GM21619 (cell line): ENCODE measurements around the gene BAHCC1.
"Not testable (repeated sequence)": the region's sequence is repeated elsewhere in the genome, so short reads cannot be mapped to it uniquely, and the experiment has no call there.

Experiments used
- ATAC-seq: cut with Tn5 transposase; IDR thresholded peaks from one replicate; pipeline ENCODE4 v1.9.1; 2021; ENCODE audit not compliant: unreplicated experiment

The BAHCC1 gene

DNA sequence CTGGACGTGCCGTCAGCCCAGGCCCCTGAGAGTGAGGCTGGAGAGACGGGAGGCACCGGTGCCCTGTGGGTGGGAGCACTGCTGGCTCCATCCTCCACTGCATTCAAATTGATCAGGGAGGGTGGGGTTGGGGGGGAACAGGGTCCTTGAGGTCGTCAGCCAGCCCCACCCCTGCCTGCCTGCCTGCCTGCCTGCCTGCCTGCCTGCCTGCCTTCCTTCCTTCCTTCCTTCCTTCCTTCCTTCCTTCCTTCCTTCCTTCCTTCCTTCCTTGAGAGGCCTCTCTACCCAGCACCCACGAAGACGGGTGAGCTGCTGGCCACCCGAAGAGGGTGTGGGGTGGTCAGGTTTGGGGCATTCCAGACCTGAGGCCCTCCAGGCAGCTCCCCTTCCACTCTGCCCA lies 16.0 kb downstream of the BAHCC1 start:
- no peak for ATAC-seq

DNA sequence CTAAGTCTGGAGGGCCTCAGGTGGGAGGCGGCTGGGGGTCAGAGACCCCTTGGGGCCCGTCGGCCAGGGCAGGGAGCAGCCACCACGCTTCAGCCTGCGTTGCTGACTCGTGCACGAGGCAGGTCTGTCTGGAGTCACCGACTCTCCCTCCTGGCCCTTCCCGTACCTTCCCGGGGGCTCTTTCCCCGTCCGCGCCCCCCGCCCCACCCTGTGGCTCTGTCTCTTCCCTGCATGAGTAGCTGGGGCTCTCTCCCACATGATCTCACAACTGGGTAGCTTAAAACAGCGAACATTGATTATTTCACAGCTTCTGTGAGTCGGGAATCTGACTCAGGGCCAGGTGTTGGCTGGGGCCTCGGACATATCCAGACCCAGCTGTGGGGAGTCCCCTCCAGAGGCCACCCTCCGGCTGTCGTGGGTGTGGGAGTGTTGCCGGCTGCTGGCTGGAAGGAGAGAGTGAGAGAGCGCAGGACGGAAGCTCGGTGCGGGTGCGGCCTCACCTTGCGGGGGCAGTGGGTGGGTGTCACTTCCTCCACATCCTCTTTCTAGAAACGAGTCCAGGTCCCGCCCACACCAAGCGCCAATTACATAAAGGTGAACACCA lies 17.3 kb downstream of the BAHCC1 start:
- ATAC-seq, result no peak

DNA sequence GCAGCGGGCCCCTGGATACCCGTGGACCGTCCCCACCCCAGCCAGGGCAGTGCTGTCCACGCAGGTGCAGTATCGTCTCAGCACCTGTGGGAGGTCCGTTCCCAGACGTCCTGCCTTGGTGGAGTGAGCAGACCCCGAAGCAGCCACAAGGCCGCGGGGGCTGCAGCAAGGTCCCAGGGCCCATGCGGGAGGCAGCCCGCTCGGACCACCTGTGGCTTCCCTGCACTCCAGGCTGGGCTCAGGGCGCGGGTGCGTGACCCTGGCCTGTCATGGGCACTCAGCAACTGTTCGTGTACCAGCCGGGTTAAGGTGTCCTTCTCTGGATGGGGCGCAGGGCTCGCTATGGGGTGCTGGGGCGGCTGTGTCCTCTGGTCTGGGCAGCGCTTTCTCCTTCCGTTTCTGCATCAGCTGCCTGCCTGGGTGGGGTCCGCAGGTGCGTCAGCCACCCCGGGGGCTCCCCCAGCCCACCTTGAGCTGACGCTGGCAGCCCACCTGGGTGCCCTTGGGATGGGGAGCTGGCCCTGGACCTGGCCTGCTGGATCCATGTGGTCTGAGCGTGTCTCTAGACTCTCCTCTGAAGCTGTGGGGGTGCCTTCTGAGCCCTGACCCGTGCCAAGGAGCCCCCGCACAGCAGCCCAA lies 18.4 kb downstream of the BAHCC1 start:
- ATAC-seq, result no peak

DNA sequence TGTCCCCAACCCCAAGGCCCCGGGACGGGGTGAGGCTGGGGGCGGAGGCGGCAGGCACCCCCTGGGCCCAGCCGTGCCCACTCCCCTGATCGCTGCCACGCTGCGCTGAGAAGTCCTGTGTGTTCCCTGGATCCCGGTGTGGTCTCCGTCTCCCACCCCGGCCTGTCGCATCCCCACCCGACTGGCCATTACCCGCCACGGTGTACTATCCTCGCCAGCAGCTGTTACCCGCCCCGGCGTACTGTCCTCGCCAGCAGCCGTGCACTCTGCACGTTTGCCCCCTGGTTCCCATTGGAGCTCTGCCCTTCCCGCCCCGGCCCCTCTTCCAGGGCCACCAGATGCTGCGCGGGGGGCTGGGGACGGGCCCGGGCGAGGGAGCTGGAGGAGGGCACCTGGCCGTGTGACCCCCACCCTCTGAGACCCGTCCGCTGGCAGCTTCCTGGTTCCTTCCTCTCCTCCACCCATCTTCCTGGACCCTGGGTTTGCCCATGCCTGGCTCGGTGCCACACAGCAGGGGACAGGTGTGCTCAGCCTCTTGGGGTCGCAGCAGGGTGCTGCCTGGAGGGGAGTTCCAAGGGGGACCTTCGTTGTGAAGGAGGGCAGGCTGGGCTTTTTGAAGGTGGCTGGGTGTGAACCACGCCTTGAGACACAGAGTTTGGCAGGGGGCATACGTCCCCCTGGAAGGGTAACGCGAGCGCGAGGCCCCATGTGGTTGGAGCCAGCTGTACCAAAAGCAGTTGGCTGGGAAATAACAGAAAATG lies 19.7 kb downstream of the BAHCC1 start:
- ATAC-seq, result no peak

DNA sequence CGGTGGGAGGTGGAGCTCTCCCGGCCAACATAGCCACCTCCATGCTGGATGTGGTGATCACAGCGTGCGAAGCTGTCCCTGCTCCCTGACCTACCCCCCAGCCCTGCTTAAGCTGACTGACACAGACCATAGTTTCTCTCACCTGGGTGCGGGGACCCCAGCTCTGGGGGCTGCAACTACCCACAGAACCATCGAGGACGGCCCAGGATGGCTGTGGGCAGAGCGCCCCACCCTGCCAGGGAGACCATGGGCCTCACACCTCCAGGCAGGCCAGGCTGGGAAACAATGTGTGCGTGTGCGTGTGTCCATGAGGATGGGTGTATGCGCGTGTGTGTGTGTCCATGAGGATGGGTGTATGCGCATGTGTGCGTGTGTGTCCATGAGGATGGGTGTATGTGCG lies 20.4 kb downstream of the BAHCC1 start:
- ATAC-seq, result no peak

DNA sequence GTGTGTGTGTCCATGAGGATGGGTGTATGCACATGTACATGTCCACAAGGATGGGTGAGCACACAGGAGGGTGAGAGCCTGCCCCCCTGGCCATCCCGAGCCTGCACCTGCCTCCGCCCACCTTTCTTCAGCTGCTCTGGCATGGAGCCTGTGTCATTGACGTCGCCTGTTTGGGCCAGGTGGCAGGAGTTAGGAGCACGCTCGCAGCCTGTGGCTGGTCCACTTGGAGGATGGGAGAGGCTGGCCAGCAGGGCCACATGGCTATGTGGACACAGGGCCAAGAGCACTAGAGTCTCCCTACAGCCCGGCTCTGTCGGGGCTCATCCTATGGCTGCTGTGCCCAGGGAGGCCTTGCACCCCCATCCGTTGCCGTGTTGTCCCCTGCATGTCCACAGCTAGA lies 21.4 kb downstream of the BAHCC1 start:
- ATAC-seq, result no peak

DNA sequence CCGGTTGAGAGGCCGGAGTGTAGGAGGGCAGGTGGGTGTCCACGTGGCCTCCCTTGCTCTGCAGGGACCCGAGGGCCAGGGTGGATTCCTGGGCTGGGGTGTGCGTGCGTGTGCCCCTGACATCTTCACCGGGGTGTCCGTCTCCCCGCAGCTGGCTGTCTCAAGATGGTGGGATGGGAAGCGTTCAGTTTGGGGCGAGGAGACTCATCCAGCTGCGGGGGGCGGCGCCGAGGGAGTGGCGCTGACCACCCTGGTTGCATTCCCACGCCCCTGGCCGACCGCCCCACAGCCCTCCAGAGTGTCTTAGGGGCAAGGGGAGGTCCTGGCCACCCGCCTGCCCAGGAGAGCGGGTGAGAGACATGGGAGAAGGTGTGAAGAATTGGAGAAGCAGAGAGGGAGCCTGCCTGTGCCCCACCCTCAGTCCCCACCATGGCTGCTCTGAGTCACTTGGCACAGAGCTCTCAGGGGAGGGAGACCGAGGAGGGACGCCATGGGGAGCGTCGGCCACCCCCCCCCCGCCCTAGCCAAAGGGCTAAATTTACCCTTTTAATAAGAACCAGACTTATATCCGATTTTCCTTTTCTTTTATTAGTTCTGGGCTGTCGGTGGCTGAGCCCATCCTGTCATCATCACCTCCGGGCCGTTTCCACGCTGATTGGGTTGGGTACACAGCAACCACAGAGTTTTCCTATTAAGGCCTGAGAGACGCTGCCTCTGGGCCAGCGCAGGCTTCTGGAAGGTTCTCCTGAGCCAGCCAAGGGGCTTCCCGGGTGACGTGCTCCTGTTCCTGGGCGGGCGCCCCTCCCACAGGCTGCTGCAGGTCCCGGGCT lies 22.0 kb downstream of the BAHCC1 start:
- ATAC-seq, result no peak

DNA sequence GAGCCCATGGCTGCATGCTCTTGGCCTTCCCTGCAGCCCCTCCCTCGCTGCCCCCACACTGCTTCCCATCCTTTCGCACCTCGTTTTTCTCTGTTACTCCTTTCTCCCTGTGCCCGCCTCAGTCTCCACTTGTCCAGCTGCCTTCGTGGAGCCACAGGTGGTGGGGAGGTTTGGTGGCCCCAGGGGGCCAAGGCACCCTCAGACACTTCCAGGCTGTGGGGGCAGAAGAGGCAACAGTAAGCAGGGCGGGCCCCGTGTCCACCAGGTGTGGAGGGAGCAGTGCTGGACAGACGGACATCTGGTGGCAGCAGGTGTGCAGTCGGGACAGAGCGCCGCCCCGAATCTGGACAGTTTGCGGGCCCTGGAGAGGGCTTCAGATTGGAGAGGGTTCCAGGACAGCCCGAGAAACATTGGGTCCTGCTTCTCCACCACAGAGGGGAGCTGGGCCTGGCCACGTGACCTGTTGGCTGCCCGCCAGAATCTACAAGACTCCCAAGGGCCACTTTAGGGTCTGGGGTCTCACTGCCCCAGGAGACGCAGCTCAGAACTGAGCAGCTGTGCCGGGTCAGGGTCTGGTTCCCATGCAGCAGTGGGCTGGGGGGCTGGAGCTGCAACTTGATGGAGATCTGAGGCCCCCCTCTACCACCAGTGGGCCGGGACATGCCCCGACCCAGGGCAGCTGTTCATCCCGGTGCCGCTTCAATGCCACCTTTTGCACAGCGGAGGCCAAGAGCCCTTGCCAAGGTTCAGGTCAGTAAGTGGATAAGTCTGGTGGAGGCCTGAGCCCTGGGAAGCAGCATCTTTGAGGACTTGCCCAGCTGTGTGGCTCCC lies 22.8 kb downstream of the BAHCC1 start:
- no peak for ATAC-seq

DNA sequence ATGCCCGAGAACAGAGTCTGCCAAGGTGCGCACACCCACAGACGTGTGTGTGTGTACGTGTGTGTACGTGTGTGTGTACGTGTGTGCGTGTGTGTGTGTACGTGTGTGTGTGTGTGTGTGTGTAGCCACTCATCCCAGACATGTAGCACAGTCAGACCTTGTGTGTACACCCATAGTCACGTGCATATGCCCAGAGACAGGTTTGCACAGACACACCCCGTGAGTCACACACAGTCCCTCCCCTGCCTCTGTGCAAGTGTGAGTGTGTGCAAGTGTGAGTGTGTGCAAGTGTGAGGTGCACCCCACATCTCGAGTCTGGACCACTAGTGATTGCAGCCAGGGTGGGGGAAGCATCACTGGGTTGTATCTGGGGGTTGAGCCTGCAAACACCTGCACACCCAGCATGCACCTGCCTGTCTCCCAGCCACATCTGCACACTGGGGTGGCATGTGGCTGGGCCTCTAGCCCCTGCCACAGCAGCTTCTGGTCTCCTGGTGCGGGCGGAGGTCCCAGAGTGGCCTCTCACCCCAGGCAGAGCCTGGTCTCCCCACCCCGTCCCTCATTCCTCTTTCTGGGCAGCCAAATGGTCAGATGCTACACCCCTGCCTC lies 23.6 kb downstream of the BAHCC1 start:
- no peak for ATAC-seq

DNA sequence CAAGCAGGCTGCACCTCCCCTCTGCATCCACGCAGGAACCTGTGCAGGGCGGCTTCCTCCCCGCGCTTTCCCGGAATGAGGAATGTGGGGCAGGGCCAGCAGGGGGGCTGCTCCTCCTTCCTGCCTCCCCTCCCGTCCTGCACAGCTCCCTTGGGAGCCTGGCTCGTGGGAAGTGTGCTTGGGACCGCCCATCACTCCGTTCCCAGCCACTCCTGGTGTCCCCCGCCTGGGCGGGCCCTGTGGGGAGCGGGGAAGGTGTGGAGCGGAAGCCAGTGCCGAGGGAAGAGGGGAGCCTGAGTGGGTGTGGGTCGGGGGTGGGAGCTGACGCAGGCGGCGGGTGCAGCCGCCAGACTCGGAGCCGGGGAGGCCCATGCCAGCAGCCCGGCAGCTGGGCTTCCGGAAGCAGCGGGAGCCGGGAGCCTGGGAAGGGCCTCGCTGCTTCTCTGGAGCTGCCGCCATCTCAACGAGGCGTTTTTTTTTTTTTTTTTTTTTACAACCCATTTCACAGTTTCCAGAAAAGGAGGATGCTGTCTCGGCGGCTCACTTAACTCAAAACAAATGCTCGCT lies 24.1 kb downstream of the BAHCC1 start:
- no peak for ATAC-seq

DNA sequence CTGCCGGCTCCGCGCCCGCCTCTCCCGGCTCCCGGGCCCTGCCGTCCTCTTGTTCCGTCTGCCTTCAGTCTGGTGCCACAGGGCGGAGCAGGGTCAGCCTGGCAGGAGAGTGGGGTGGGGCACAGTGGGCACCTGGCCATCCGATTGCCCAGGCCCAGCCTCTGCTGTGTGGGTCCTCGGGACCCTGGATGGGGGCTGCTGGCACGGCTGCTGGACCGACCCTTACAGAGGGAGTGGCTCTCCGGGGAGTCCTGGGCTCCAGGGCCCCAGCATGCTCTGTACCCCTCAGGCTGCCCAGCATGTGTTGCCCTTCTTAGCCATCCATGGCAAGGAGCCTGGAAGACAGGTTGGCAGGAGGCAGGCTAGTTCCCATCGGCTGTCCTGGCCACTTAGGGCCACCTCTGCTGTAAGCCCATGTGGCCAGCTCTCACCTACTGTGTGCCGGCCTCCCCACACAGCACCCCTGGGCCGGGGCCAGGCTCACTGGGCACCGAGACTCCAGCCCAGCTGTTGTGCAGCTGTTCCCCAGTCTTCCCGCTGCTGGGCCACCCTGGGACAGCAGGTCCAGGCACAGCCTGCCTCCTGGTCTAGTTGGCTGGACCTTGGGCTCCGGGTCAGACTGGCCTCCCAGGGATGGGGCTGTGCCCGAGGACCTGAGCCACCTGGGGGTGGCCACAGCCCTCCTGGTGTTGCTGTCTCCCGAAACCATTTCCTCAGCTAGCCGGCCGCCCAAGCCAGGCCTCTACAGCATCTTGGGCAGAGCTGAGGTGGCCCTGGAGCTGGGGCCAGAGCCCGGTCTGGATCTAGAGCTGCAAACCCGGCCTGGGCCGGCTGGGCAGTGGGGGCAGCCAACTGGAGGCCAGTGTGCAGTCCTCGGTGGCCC lies 24.9 kb downstream of the BAHCC1 start:
- no peak for ATAC-seq

DNA sequence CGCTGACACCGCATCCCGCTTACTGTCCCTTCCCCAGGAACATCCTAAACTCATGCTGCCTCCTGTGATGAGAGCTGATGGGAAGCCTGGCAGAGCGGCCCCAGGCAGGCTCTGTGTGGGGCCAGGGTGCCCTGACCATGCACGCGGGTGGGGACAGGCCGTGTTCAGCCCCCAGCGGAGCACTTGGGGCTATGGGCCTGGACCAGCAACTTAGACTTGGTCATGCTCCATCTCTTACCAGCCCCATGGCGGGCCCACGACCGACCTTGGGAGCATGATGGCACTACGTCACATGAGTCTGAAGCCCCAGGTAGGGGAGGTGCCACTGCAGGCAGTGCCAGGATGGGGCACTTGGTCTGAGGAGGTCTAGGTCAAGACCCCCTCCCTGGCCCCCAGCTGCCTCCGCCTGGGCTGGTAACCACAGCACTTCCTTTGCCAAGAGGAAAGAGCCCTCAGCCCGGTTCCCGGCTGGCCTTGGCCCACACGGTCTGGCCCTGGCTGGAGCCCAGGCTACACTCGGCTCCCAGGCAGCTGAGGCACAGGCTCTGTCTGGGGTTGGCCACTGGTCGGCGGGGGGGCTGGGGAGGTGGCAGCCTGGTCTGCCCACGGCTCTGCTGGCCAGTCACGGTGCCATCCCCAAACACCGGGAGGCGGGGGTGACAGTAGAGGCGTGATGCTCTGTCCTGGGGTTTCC lies 25.7 kb downstream of the BAHCC1 start:
- no peak for ATAC-seq

DNA sequence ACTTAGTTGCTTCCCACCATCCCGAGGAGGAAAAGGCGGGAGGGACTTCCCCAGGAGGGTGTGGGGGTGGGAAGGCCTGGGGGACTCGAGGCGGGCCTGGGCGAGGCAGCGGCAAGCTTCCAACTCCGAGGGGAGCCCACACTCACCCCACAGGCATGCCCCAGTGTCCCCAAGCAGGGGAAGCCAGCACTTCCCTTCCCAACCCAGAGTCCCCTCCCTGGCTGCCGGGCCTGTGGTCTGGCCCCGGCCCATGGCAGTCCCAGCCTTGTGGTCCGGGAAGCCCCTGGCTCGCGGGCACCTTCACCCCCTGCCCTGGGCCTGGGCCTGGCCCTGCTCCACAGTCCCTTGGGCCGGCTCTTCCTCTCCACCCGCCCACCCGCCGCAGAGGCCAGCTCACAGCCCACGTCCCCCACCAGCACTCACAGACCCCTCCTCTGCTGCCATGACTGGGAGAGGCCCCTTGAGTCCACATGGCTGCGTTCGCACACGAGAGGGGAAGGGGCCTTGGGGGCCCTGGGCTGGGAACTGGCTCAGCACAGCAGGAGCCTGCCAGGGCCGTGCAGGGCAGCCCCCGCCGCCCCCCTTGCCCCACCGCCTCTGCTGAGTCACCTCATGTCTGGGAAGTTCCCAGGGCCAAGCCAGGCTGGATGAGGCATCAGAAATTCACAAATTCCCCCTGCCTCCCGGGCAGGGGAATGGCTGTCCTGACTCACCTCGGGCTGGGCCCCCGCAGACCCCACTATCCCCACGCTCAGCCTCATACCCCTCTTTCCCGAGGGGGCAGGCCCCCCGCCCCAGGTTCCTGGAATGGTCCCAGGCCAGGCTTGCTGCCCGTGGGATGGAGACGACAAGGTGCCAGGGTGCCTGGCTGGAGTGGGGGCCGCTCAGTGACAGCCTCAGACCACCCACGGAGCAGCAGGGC lies 27.8 kb downstream of the BAHCC1 start:
- no peak for ATAC-seq

DNA sequence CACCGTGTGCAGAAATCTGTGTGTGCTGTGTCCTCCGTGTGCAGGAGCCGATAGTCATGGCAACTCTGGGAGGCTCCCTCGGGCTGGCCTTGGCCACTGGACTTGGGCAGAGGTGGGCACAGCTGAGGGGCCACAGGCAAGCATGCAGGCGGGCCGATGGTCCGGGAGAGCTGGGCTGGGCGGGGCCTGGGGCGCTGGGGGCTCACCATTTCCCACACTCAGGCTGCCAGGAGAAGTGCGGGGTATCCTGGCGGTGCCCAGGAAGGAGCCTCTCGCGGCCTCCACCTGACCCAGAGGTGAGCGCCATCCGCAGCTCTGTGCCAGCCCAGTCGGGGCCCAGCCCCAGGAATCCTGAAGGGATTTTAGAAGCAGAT lies 28.4 kb downstream of the BAHCC1 start:
- no peak for ATAC-seq

DNA sequence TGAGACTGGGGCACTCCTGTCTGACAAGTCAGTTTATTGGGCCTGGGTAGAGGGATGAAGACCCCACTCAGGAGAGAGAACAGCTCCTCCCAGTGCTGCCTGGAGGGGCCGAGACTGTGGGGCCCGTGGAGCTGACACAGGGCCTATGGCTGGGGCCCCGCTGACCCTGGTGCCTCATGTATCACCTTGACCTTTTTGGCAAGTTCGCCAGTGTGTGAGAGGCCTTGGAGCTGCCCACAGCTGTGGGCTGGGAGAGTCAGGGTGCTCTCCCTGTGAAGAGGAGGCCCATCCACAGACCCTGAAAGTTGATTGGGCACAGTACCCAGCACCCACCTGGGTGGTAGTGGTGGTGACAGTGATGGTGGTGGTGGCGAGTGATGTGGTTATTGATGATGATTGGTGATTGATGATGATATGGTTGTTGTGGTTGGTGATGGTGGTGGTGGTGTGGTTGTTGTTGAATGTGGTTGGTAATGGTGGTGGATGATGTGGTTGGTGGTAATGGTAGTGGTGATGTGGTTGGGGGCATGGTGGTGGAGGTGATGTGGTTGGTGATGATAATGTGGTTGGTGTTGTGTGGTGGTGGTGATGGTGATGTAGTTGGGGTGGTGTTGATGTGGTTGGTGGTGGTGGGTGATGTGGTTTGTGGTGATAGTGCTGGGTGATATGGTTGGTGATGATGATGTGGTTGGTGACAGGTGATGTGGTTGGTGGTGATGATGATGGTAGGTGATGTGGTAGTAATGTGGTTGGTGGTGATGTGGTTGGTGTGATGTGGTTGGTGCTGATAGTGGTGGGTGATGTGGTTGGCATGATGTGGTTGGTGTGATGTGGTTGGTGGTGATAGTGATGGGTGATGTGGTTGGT lies 29.1 kb downstream of the BAHCC1 start:
- no peak for ATAC-seq

DNA sequence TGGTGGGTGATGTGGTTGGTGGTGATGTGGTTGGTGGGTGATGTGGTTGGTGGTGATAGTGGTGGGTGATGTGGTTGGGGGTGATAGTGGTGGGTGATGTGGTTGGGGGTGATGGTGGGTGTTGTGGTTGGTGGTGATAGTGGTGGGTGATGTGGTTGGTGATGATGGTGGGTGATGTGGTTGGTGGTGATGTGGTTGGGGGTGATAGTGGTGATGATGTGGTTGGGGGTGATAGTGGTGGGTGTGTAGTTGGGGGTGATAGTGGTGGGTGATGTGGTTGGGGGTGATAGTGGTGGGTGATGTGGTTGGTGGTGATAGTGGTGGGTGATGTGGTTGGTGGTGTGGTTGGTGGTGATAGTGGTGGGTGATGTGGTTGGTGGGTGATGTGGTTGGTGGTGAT lies 29.8 kb downstream of the BAHCC1 start:
- ATAC-seq, result not testable (repeated sequence)
